ENCODE measurements around the gene MAST2. TPM values are rescaled to one million over a fixed set of nuclear protein-coding genes. Genes with fewer than 3 reads are reported as not detected.
"Not testable (repeated sequence)": the region's sequence is repeated elsewhere in the genome, so short reads cannot be mapped to it uniquely, and the experiment has no call there.

Gene MAST2
- polyA plus RNA-seq, 3 donors from 2014 or later: 1.4 to 7.9 (median 7.4) TPM

DNA sequence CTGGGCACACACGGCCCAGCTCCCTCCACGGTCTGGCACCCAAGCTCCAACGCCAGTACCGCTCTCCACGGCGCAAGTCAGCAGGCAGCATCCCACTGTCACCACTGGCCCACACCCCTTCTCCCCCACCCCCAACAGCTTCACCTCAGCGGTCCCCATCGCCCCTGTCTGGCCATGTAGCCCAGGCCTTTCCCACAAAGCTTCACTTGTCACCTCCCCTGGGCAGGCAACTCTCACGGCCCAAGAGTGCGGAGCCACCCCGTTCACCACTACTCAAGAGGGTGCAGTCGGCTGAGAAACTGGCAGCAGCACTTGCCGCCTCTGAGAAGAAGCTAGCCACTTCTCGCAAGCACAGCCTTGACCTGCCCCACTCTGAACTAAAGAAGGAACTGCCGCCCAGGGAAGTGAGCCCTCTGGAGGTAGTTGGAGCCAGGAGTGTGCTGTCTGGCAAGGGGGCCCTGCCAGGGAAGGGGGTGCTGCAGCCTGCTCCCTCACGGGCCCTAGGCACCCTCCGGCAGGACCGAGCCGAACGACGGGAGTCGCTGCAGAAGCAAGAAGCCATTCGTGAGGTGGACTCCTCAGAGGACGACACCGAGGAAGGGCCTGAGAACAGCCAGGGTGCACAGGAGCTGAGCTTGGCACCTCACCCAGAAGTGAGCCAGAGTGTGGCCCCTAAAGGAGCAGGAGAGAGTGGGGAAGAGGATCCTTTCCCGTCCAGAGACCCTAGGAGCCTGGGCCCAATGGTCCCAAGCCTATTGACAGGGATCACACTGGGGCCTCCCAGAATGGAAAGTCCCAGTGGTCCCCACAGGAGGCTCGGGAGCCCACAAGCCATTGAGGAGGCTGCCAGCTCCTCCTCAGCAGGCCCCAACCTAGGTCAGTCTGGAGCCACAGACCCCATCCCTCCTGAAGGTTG is 231.4 kb downstream of the MAST2 start:
- no peak overlapping the region for H3K4me3 Mint-ChIP-seq
- no peak overlapping the region for H3K27ac Mint-ChIP-seq
- no peaks in the 10 kb centered on the region for H3K4me1 Mint-ChIP-seq
- no peak for DNase-seq
- H3K27me3 Mint-ChIP-seq (ENCODE audit: low read depth in 3 of 3): no peaks in the 10 kb centered on the region
- H3K9me3 Mint-ChIP-seq: no peaks in the 10 kb centered on the region
- H3K36me3 Mint-ChIP-seq: no peaks in the 10 kb centered on the region

DNA sequence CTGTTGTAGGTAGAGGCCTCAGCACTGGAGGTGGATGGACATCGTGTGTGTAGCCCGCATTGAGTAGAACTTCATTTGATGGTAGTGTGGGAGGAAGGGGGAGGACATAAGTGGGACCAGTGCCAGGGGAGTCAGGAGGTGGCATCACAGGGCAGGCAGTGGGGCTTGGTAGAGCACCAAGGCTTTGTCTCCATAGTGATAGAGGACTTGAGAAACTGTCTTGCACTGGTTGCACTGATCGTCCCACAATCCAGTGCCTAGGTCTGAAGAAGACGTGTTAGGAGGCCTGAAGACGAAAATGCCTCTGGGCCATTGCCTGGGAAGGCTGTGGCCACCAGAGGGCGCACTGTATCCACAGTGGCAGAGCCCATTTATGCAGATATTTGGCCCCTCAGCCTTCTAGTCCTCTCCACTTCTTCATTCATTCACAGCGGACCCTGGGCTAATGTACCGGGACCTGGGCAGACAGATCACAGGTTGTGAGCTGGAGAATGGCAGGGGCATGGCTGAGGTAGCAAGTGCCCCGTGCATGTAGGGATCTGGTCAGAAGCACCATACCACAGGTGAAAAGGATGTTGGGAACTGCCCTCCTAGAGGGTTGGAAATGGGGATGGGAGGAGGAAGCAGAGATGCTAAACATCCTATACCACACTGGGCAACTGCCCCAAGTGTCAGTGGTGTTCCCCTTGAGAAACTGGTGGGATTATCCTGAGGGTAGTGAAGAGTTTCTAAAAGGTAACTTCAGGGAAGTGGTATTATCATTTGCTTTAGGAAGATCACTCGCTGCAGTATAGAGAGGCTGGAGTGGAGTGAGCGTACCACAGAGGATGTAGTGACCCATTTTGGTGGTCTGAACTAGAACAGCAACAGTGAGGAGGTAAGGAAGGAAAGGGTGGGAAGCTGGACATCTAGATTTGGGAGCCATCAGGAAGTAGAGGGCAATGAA is 233.8 kb downstream of the MAST2 start:
- Mint-ChIP-seq H3K27ac (no peak overlapping the region), H3K27me3 (ENCODE audit: low read depth in 3 of 3) (no peaks in the 10 kb centered on the region), H3K36me3 (no peaks in the 10 kb centered on the region), H3K9me3 (no peaks in the 10 kb centered on the region), H3K4me1 (no peaks in the 10 kb centered on the region), H3K4me3 (no peak overlapping the region)
- peak; percentile 70 to 77 (median 70) for DNase-seq

DNA sequence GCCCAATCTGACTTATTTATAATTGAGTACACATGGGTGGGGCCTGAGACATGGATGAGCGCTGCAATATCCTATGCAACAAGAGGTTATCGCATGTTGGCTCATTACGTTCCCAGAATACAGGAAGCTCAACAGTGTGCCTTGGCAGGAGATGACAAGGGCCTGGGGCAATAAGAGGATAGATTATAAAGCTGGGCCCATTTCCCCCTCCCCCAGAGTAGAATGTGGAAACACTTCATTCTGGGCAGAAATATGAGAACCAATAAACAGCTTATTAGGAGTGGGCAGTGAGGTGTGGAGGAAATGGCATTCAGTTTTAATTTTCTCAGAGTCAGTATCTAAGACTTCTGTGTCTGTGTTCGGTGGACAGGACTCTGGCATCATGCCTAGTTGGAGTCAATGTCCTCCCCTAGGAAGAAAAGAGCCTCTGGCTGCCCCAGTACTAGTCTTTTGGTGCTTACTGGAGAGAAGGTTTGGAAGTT is 236.2 kb downstream of the MAST2 start:
- no peak overlapping the region for H3K27ac Mint-ChIP-seq
- no peaks in the 10 kb centered on the region for H3K27me3 Mint-ChIP-seq (ENCODE audit: low read depth in 3 of 3)
- H3K36me3 Mint-ChIP-seq: peaks cover 0 to 4% (median 4%) of the 10 kb centered on the region in 3 donors
- H3K4me1 Mint-ChIP-seq: peaks cover 9 to 13% of the 10 kb centered on the region in 2 donors
- DNase-seq: no peak
- no peaks in the 10 kb centered on the region for H3K9me3 Mint-ChIP-seq
- no peak overlapping the region for H3K4me3 Mint-ChIP-seq

DNA sequence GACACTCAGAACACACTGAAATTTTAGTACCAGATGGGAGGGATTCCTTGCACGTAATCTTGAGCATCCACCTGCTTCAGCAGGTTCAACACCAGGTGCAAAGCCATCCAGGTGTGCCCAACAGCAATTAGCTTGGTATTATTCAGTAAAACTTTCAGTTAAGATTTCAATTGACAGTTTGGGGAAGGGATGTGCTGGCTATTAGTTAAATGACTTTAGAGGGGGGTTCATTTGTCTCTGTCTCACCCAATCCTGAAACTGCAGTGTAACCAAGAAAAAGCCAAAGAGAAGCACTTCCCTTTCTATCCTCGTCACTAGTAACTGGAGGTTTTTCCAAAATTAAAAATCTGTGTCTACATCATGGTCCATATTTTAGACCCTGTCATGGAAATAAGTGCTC is 238.1 kb downstream of the MAST2 start:
- H3K9me3 Mint-ChIP-seq: no peaks in the 10 kb centered on the region
- H3K4me1 Mint-ChIP-seq: peaks cover 9 to 13% of the 10 kb centered on the region in 2 donors
- H3K27ac Mint-ChIP-seq: no peak overlapping the region
- DNase-seq: no peak
- H3K36me3 Mint-ChIP-seq: peaks cover 4 to 6% (median 4%) of the 10 kb centered on the region in 3 donors
- no peak overlapping the region for H3K4me3 Mint-ChIP-seq
- H3K27me3 Mint-ChIP-seq (ENCODE audit: low read depth in 3 of 3): no peaks in the 10 kb centered on the region

DNA sequence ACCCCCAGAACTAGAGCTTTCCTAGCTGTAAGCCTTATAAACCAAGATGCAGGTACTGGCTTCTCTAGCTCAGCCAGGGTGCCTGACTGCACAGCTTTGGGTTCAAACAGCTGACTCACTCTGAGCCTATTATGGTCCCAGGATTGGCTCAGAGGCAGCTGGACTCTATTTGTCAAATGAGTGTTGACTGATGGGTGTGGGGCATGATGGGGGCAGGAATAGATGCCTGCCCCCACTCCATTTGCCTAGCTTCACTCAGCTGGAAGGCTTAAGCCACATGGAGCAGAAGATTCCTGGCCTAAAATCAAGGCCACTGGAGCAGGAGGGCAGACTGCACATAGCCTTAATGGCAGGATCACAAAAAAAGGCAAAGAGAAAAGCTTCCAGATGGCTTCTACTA is 238.6 kb downstream of the MAST2 start:
- H3K9me3 Mint-ChIP-seq: no peaks in the 10 kb centered on the region
- H3K27me3 Mint-ChIP-seq (ENCODE audit: low read depth in 3 of 3): no peaks in the 10 kb centered on the region
- peaks cover 4 to 6% (median 4%) of the 10 kb centered on the region in 3 donors for H3K36me3 Mint-ChIP-seq
- H3K4me1 Mint-ChIP-seq: peaks cover 9 to 13% of the 10 kb centered on the region in 2 donors
- no peak for DNase-seq
- no peak overlapping the region for H3K27ac Mint-ChIP-seq
- no peak overlapping the region for H3K4me3 Mint-ChIP-seq

DNA sequence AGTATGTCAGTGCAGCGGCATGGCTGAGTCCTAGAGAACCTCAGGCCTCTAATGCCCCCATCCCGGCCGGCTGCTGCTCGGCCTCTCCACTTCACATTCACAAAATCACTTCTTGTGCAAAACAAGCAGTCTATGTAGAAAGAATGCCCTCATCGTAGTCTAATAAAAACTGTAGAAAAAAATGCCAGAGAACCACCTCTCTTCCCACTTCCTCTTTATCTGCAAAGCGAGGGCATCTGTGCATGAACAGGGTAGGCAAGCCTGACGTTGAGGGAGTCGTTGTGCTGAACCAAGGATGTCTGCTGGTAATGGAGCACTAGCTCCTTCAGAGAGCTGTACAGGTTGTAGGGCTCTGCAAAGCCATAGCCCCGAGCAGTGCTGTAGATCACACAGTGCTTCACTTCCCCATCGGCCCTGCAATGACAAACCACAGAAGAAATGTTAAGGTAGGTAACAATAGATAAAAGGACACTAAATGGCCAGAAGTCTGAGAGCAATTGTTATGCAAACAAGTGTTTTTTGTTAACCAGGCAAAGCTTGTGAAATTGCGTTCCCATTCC is 240.1 kb downstream of the MAST2 start:
- peaks cover 0 to 1% (median 0%) of the 10 kb centered on the region in 3 donors for H3K27me3 Mint-ChIP-seq (ENCODE audit: low read depth in 3 of 3)
- peaks cover 9 to 13% of the 10 kb centered on the region in 2 donors for H3K4me1 Mint-ChIP-seq
- peak overlapping the region in 3 of 6 donors; percentile 2 to 19 (median 18) for H3K27ac Mint-ChIP-seq
- peak overlapping the region in 1 of 5 donors; percentile 52 for H3K4me3 Mint-ChIP-seq
- no peak for DNase-seq
- no peaks in the 10 kb centered on the region for H3K9me3 Mint-ChIP-seq
- peaks cover 4 to 8% (median 6%) of the 10 kb centered on the region in 3 donors for H3K36me3 Mint-ChIP-seq

- H3K27ac Mint-ChIP-seq: no peak overlapping the region
- peaks cover 0 to 1% (median 0%) of the 10 kb centered on the region in 3 donors for H3K27me3 Mint-ChIP-seq (ENCODE audit: low read depth in 3 of 3)
- no peak overlapping the region for H3K4me3 Mint-ChIP-seq
- DNase-seq: no peak
- peaks cover 4 to 8% (median 6%) of the 10 kb centered on the region in 3 donors for H3K36me3 Mint-ChIP-seq
- no peaks in the 10 kb centered on the region for H3K9me3 Mint-ChIP-seq
- H3K4me1 Mint-ChIP-seq: peaks cover 9 to 13% of the 10 kb centered on the region in 2 donors
Measured at GRCh38 chr1:46044116-46044515, 240.7 kb downstream of the MAST2 start.

GRCh38 chr1:46053734-46054133 is 250.3 kb downstream of the MAST2 start:
- no peak for DNase-seq
- no peak overlapping the region for H3K4me3 Mint-ChIP-seq
- H3K36me3 Mint-ChIP-seq: peaks cover 10 to 16% (median 11%) of the 10 kb centered on the region in 3 donors
- no peaks in the 10 kb centered on the region for H3K9me3 Mint-ChIP-seq
- no peak overlapping the region for H3K27ac Mint-ChIP-seq
- peaks cover 0 to 2% (median 0%) of the 10 kb centered on the region in 3 donors for H3K27me3 Mint-ChIP-seq (ENCODE audit: low read depth in 3 of 3)
- H3K4me1 Mint-ChIP-seq: no peaks in the 10 kb centered on the region

DNA sequence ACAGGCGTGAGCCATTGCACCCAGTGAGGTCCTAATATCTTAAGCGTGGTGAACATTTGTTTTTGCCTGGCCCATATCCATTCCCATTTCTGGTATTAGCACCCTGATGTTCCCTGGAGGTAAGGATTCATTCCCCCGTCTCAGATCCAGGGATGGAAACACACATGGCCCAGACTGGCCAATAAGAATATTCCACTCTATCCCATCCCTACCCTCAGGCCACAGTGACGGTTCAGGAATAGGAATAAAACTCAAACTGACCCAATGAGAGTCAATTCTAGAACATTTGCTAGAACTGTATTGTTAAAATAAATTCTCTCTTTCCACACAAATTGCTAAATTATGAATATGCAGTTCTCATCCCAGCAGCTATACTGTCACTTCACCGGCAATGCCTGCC is 252.9 kb downstream of the MAST2 start:
- Mint-ChIP-seq H3K4me1 (peaks cover 0 to under 1% of the 10 kb centered on the region in 2 donors), H3K4me3 (no peak overlapping the region), H3K36me3 (peaks cover 13 to 26% (median 14%) of the 10 kb centered on the region in 3 donors), H3K27ac (no peak overlapping the region), H3K9me3 (no peaks in the 10 kb centered on the region), H3K27me3 (ENCODE audit: low read depth in 3 of 3) (peaks cover 0 to 2% (median 0%) of the 10 kb centered on the region in 3 donors)
- DNase-seq: no peak

DNA sequence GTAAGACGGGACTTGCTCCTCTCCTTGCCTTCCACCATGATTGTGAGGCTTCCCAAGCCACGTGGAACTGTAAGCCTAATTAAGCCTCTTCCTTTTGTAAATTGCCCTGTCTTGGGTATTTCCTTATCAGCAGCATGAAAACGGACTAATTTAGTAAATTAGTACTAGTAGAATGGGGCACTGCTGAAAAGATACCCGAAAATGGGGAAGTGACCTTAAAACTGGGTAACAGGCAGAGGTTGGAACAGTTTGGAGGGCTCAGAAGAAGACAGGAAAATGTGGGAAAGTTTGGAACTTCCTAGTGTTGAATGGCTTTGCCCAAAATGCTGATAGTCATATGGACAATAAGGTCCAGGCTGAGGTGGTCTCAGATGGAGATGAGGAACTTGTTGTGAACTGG is 253.8 kb downstream of the MAST2 start:
- peaks cover 16 to 33% (median 18%) of the 10 kb centered on the region in 3 donors for H3K36me3 Mint-ChIP-seq
- H3K27me3 Mint-ChIP-seq (ENCODE audit: low read depth in 3 of 3); H3K4me3 Mint-ChIP-seq; H3K9me3 Mint-ChIP-seq; DNase-seq; H3K4me1 Mint-ChIP-seq; H3K27ac Mint-ChIP-seq: not testable (repeated sequence)

DNA sequence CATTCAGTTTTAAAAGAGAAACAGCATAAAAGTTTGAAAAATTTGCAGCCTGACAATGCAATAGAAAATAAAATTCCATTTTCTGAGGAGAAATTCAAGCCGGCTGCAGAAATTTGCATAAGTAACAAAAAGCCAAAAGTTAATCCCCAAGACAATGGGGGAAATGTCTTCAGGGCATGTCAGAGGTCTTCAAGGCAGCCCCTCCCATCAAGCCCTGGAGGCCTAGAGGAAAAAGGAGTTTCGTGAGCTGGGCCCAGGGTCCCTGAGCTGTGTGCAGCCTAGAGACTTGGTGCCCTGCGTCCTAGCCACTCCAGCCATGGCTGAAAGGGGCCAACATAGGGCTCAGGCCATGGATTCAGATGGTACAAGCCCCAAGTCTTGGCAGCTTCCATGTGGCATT is 254.4 kb downstream of the MAST2 start:
- Mint-ChIP-seq H3K4me3 (no peak overlapping the region), H3K36me3 (peaks cover 16 to 33% (median 18%) of the 10 kb centered on the region in 3 donors), H3K4me1 (peaks cover 7 to 9% of the 10 kb centered on the region in 2 donors), H3K9me3 (no peaks in the 10 kb centered on the region), H3K27ac (no peak overlapping the region), H3K27me3 (ENCODE audit: low read depth in 3 of 3) (peaks cover 2 to 4% (median 2%) of the 10 kb centered on the region in 3 donors)
- no peak for DNase-seq

DNA sequence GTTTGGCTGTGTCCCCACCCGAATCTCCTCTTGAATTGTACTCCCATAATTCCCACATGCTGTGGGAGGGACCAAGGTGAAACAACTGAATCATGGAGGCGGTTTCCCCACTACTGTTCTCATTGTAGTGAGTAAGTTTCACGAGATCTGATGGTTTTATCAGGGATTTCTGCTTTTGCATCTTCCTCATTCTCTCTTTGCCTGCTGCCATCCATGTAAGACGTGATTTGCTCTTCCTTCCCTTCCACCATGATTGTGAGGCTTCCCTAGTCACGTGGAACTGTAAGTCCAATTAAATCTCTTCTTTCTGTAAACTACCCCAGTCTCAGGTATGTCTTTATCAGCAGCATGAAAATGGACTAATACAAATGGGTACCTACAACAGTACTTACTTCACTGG is 255.5 kb downstream of the MAST2 start:
- peaks cover 16 to 30% (median 18%) of the 10 kb centered on the region in 3 donors for H3K36me3 Mint-ChIP-seq
- peaks cover 10 to 19% of the 10 kb centered on the region in 2 donors for H3K4me1 Mint-ChIP-seq
- no peak overlapping the region for H3K4me3 Mint-ChIP-seq
- DNase-seq: no peak
- H3K27me3 Mint-ChIP-seq (ENCODE audit: low read depth in 3 of 3): peaks cover 2 to 4% (median 4%) of the 10 kb centered on the region in 3 donors
- no peaks in the 10 kb centered on the region for H3K9me3 Mint-ChIP-seq
- no peak overlapping the region for H3K27ac Mint-ChIP-seq

DNA sequence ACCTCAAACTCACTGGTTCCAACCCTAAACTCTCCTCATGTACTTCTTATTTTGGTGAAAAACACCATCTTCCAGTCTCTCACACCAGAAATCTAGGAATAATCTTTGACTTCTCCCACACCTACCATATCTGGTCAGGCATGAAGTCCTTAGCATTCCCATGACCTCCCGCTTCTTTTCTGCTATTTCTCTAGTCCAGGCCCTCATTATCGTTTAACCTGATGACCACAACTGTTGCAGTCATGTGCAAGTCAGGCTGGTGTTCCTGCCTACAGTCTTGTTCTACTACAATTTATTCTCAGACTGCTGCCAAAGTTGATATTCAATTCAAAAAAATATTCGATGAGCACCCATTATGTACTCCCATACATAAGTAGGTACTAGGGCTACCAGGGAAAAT is 257.7 kb downstream of the MAST2 start:
- H3K4me1 Mint-ChIP-seq: peaks cover 22 to 33% of the 10 kb centered on the region in 2 donors
- H3K9me3 Mint-ChIP-seq: no peaks in the 10 kb centered on the region
- peaks cover 13 to 25% (median 18%) of the 10 kb centered on the region in 3 donors for H3K36me3 Mint-ChIP-seq
- H3K27me3 Mint-ChIP-seq (ENCODE audit: low read depth in 3 of 3): peaks cover 2 to 4% (median 4%) of the 10 kb centered on the region in 3 donors
- no peak overlapping the region for H3K4me3 Mint-ChIP-seq
- no peak for DNase-seq
- peak overlapping the region in 1 of 6 donors; percentile 6 for H3K27ac Mint-ChIP-seq
